HEK293 (cell line): ENCODE measurements around the gene ZFC3H1.

Experiments used
- CTCF ChIA-PET: fragments of 350-600 bp; formaldehyde crosslinking; extraction: SDS; loops from one replicate; lab custom pipeline; 2021; ENCODE audit warnings: antibody characterized with exemption; lab: Yijun Ruan, JAX
- POLR2A ChIA-PET: fragments of 300-600 bp; formaldehyde crosslinking; extraction: SDS; loops from one replicate; lab custom pipeline; 2020; ENCODE audit warnings: antibody characterized with exemption, inconsistent platforms; lab: Yijun Ruan, JAX
- H3K27ac ChIP-seq: fragments of 200-500 bp; sonication (Bioruptor generic); 2 replicates; pipeline ENCODE4 v1.5.1; 2014; ENCODE audit warnings: low read depth, low read length, control low read depth, inconsistent platforms; ENCODE audit errors: extremely low read depth
- H3K36me3 ChIP-seq, 2 experiments: fragments of 200-500 bp in 1 of 2; sonication (Bioruptor generic) in 1 of 2; 1 replicate in 1 of 2; 2 replicates in 1 of 2; pipeline ENCODE4 v1.5.1; 2014 to 2017; ENCODE audit warnings: inconsistent platforms in 2 of 2, low read length in 2 of 2; ENCODE audit not compliant: control insufficient read depth in 2 of 2, insufficient read depth in 1 of 2
- H3K4me1 ChIP-seq: fragments of 200-500 bp; sonication (Bioruptor generic); 2 replicates; pipeline ENCODE4 v1.5.1; 2014; ENCODE audit warnings: mild to moderate bottlenecking, low read length, inconsistent platforms; ENCODE audit not compliant: control insufficient read depth, insufficient read depth
- H3K4me3 ChIP-seq: 2 replicates; pipeline ENCODE4 v1.5.1; 2011; ENCODE audit warnings: low read depth, mild to moderate bottlenecking, control low read depth, low read length, moderate library complexity
- H3K9me3 ChIP-seq: fragments of 200-500 bp; sonication (Bioruptor generic); 2 replicates; pipeline ENCODE4 v1.5.1; 2014; ENCODE audit warnings: low read depth, low read length, inconsistent platforms; ENCODE audit not compliant: control insufficient read depth, insufficient read depth
- GLI2 ChIP-seq: fragments of 450-650 bp; formaldehyde crosslinking; IDR thresholded peaks from 2 replicates; pipeline ENCODE4; 2017; ENCODE audit warnings: missing biosample characterization, missing genetic modification characterization, low read depth, borderline replicate concordance
- HOXA7 ChIP-seq: sonication (generic); formaldehyde crosslinking; IDR thresholded peaks from 2 replicates; pipeline ENCODE4 v1.8.1; 2022; ENCODE audit warnings: missing genetic modification reagents, borderline replicate concordance
- HOXC10 ChIP-seq: sonication (generic); formaldehyde crosslinking; IDR thresholded peaks from 2 replicates; pipeline ENCODE4 v1.8.1; 2023; ENCODE audit warnings: mild to moderate bottlenecking, missing genetic modification reagents
- MEIS1 ChIP-seq: sonication (generic); formaldehyde crosslinking; IDR thresholded peaks from 2 replicates; pipeline ENCODE4 v1.8.1; 2022; ENCODE audit warnings: missing genetic modification reagents, mild to moderate bottlenecking, borderline replicate concordance
- PRDM1 ChIP-seq: fragments of 450-650 bp; formaldehyde crosslinking; IDR thresholded peaks from 2 replicates; pipeline ENCODE4; 2016; ENCODE audit warnings: missing biosample characterization, missing genetic modification characterization
- SETDB1 ChIP-seq: IDR thresholded peaks from one replicate; pipeline ENCODE4 v1.6.1; 2017; ENCODE audit warnings: mild to moderate bottlenecking, low read length, moderate library complexity, mixed read lengths; ENCODE audit not compliant: insufficient read length
- SP7 ChIP-seq: fragments of 450-650 bp; formaldehyde crosslinking; IDR thresholded peaks from 2 replicates; pipeline ENCODE4 v1.5.1; 2016; ENCODE audit warnings: missing biosample characterization, missing genetic modification characterization
- TCF7L2 ChIP-seq: IDR thresholded peaks from 2 replicates; pipeline ENCODE4 v1.6.1; 2011; ENCODE audit warnings: low read depth, mild to moderate bottlenecking, inconsistent platforms, low read length, moderate library complexity, borderline replicate concordance
- TRIM28 ChIP-seq: IDR thresholded peaks from 2 replicates; pipeline ENCODE4 v1.6.1; 2011; ENCODE audit warnings: low read length, control low read depth, borderline replicate concordance
- ZBTB8A ChIP-seq: fragments of 450-650 bp; formaldehyde crosslinking; IDR thresholded peaks from 2 replicates; pipeline ENCODE4 v1.5.1; 2016; ENCODE audit warnings: missing biosample characterization, missing genetic modification characterization
- ZFP3 ChIP-seq: fragments of 450-650 bp; formaldehyde crosslinking; IDR thresholded peaks from 2 replicates; pipeline ENCODE4 v1.5.1; 2016; ENCODE audit warnings: low read depth, missing biosample characterization, missing genetic modification characterization
- ZNF169 ChIP-seq: fragments of 450-650 bp; formaldehyde crosslinking; IDR thresholded peaks from 2 replicates; pipeline ENCODE4 v1.5.1; 2016; ENCODE audit warnings: missing biosample characterization, missing genetic modification characterization
- ZNF2 ChIP-seq: fragments of 450-650 bp; formaldehyde crosslinking; IDR thresholded peaks from 2 replicates; pipeline ENCODE4 v1.5.1; 2016; ENCODE audit warnings: missing biosample characterization, missing genetic modification characterization
- ZNF221 ChIP-seq: fragments of 450-650 bp; formaldehyde crosslinking; IDR thresholded peaks from 2 replicates; pipeline ENCODE4 v1.5.1; 2017; ENCODE audit warnings: missing biosample characterization, missing genetic modification characterization, borderline replicate concordance
- ZNF266 ChIP-seq: fragments of 450-650 bp; formaldehyde crosslinking; IDR thresholded peaks from 2 replicates; pipeline ENCODE4 v1.5.1; 2016; ENCODE audit warnings: missing biosample characterization, missing genetic modification characterization, low read depth
- ZNF514 ChIP-seq: fragments of 450-650 bp; formaldehyde crosslinking; IDR thresholded peaks from 2 replicates; pipeline ENCODE4 v1.5.1; 2016; ENCODE audit warnings: missing biosample characterization, missing genetic modification characterization
- ZNF548 ChIP-seq: fragments of 450-650 bp; formaldehyde crosslinking; IDR thresholded peaks from 2 replicates; pipeline ENCODE4 v1.5.1; 2016; ENCODE audit warnings: missing biosample characterization, missing genetic modification characterization
- ZNF610 ChIP-seq: fragments of 450-650 bp; formaldehyde crosslinking; IDR thresholded peaks from 2 replicates; pipeline ENCODE4 v1.5.1; 2016; ENCODE audit warnings: missing biosample characterization, missing genetic modification characterization, borderline replicate concordance
- ZNF660 ChIP-seq: fragments of 450-650 bp; IDR thresholded peaks from 2 replicates; pipeline ENCODE4 v1.5.1; 2018; ENCODE audit warnings: missing biosample characterization, mild to moderate bottlenecking, missing genetic modification characterization
- ZNF792 ChIP-seq: fragments of 450-650 bp; formaldehyde crosslinking; IDR thresholded peaks from 2 replicates; pipeline ENCODE4 v1.5.1; 2016; ENCODE audit warnings: missing biosample characterization, missing genetic modification characterization
- ZSCAN16 ChIP-seq: fragments of 450-650 bp; formaldehyde crosslinking; IDR thresholded peaks from 2 replicates; pipeline ENCODE4 v1.5.1; 2016; ENCODE audit warnings: missing biosample characterization, missing genetic modification characterization
- ZXDB ChIP-seq: fragments of 450-650 bp; formaldehyde crosslinking; IDR thresholded peaks from 2 replicates; pipeline ENCODE4 v1.5.1; 2016; ENCODE audit warnings: missing biosample characterization, missing genetic modification characterization
- TF ChIP-seq, protein P1 (sequence below): fragments of 450-650 bp; formaldehyde crosslinking; IDR thresholded peaks from 2 replicates; pipeline ENCODE4 v1.5.1; 2017; ENCODE audit warnings: missing biosample characterization, mild to moderate bottlenecking, missing genetic modification characterization, moderate library complexity
- TF ChIP-seq, protein P2 (sequence below): fragments of 450-650 bp; formaldehyde crosslinking; conservative IDR thresholded peaks from 2 replicates; pipeline ENCODE4 v1.5.1; 2016; ENCODE audit warnings: low read depth, missing biosample characterization, missing genetic modification characterization
- TF ChIP-seq, protein P3 (sequence below): fragments of 450-650 bp; formaldehyde crosslinking; IDR thresholded peaks from 2 replicates; pipeline ENCODE4 v1.5.1; 2016; ENCODE audit warnings: missing biosample characterization, missing genetic modification characterization, low read depth

The ZFC3H1 gene

DNA sequence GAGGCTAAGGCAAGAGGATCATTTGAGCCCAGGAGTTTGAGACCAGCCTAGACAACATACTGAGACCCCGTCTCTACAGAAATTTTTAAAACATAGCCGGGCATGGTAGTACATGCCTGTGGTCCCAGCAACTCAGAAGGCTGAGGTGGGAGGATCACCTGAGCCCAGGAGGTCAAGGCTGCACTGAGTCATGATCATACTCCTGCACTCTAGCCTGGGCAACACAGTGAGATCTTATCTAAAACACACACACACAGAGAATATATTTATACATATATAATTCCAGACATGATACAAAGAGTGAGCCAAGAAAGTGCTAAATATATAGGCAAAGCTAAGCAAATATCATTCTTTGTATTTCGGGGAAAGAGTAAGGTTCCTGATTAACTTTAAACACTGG, 9.4 kb downstream of the ZFC3H1 start (continued):
- TF ChIP-seq TCF7L2 (no peak), MEIS1 (CRISPR knock-in tag) (no peak), ZNF514 (tag by site-specific recombination) (no peak), ZXDB (tag by site-specific recombination) (no peak), ZNF266 (tag by site-specific recombination) (no peak), ZNF610 (no peak), ZSCAN16 (tag by site-specific recombination) (no peak)
- TF ChIP-seq, all 188 proteins: peak for 0

DNA sequence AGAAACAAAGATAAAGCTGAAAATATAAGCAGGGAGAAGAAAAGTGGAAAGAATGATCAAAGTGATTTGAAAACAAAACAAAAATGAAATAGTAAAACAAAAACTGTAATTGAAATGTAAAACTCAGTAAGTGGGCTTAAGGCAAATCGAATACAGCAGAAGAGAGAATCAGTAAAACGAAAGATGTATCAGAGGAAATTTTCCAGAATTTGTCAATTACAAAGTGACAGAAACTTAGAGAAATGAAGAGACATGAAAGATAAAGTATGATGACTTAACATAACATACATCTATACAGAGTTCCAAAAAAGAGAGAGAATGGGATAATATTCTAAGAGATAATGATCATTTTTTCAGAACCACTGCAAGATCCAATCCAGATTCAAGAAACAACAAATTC, 10.5 kb downstream of the ZFC3H1 start:
- H3K9me3 ChIP-seq: no peaks in the 10 kb centered on the region
- H3K4me3 ChIP-seq: no peak overlapping the region
- peak; percentile 77 for TF ChIP-seq SETDB1
- TF ChIP-seq PRDM1: no peak
- TF ChIP-seq ZNF610: 0 out of 2 replicates have a peak, but pooled peaks have one; percentile 21
- TF ChIP-seq, all 188 proteins: peak for 2
- CTCF ChIA-PET: interaction anchor here (0.6 to 2.0 kb wide), 2 partner anchors 16 to 236 kb away, joined by 4 read pairs; no protein-coding TSS in a partner anchor
- POLR2A ChIA-PET: interaction anchor here (0.7 kb wide), 1 partner anchor 65 kb away, joined by 4 read pairs; no protein-coding TSS in a partner anchor
- peaks cover 2% of the 10 kb centered on the region; the same call in 1 of the 2 replicates for H3K4me1 ChIP-seq
- no peak overlapping the region for H3K27ac ChIP-seq
- peaks cover 38 to 76% of the 10 kb centered on the region in 2 experiments for H3K36me3 ChIP-seq

DNA sequence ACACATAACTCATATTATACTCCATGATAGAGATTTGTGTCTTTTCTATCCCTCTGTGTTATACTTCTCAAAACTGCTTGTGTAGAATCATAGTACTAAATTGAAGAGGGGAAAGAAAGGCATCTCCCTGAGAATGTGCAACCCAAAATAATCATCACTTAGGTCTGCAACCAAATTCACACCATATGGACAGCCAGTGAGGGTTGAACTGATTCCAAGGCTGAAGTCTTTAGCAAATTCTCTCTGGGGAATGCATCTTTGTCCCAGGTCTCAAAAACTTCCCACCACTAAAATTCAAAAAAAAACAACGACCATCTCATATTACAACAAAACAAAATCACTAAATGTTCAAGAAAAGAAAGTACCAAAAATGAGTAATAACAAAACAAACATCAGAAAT, 11.0 kb downstream of the ZFC3H1 start:
- H3K4me1 ChIP-seq: peaks cover 2% of the 10 kb centered on the region; the same call in 1 of the 2 replicates
- POLR2A ChIA-PET: interaction anchor here (0.7 kb wide), 1 partner anchor 66 kb away, joined by 4 read pairs; no protein-coding TSS in a partner anchor
- H3K36me3 ChIP-seq: peaks cover 33 to 74% of the 10 kb centered on the region in 2 experiments
- no peak overlapping the region for H3K27ac ChIP-seq
- CTCF ChIA-PET: interaction anchor here (0.6 kb wide), 1 partner anchor 235 kb away, joined by 4 read pairs; no protein-coding TSS in a partner anchor
- H3K9me3 ChIP-seq: no peaks in the 10 kb centered on the region
- TF ChIP-seq SP7 (tag by site-specific recombination) (no peak), HOXA7 (CRISPR knock-in tag) (no peak), ZNF660 (tag by site-specific recombination) (no peak)
- H3K4me3 ChIP-seq: no peak overlapping the region

DNA sequence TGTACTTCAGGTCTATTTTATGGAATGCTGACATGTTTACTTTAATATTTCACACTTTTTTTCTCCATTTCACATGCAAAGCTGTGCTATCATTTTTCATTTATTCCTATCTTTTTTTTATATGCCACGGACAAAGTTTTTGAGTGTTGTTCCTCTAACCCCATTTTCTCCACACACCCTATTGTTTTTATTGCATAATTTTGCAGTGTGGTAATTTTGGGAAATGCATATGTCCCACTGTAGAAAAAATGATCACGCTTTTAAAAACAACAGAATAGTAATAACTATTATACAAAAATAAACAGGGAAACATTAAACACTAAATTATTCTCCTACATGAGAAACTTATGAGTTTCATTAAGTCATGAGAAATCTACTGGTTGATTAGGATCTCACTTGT, 14.2 kb downstream of the ZFC3H1 start:
- CTCF ChIA-PET: interaction anchor here (0.6 to 1.6 kb wide), 3 partner anchors 12 to 124 kb away, joined by 3 to 5 read pairs (median 5); no protein-coding TSS in a partner anchor
- TF ChIP-seq TCF7L2: no peak
- TF ChIP-seq ZNF221: no peak
- no peak for TF ChIP-seq ZBTB8A (tag by site-specific recombination)
- TF ChIP-seq, protein P1, sequence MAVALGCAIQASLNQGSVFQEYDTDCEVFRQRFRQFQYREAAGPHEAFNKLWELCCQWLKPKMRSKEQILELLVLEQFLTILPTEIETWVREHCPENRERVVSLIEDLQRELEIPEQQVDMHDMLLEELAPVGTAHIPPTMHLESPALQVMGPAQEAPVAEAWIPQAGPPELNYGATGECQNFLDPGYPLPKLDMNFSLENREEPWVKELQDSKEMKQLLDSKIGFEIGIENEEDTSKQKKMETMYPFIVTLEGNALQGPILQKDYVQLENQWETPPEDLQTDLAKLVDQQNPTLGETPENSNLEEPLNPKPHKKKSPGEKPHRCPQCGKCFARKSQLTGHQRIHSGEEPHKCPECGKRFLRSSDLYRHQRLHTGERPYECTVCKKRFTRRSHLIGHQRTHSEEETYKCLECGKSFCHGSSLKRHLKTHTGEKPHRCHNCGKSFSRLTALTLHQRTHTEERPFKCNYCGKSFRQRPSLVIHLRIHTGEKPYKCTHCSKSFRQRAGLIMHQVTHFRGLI (tag by site-specific recombination): no peak
- TF ChIP-seq GLI2 (tag by site-specific recombination): no peak
- TF ChIP-seq, protein P2, sequence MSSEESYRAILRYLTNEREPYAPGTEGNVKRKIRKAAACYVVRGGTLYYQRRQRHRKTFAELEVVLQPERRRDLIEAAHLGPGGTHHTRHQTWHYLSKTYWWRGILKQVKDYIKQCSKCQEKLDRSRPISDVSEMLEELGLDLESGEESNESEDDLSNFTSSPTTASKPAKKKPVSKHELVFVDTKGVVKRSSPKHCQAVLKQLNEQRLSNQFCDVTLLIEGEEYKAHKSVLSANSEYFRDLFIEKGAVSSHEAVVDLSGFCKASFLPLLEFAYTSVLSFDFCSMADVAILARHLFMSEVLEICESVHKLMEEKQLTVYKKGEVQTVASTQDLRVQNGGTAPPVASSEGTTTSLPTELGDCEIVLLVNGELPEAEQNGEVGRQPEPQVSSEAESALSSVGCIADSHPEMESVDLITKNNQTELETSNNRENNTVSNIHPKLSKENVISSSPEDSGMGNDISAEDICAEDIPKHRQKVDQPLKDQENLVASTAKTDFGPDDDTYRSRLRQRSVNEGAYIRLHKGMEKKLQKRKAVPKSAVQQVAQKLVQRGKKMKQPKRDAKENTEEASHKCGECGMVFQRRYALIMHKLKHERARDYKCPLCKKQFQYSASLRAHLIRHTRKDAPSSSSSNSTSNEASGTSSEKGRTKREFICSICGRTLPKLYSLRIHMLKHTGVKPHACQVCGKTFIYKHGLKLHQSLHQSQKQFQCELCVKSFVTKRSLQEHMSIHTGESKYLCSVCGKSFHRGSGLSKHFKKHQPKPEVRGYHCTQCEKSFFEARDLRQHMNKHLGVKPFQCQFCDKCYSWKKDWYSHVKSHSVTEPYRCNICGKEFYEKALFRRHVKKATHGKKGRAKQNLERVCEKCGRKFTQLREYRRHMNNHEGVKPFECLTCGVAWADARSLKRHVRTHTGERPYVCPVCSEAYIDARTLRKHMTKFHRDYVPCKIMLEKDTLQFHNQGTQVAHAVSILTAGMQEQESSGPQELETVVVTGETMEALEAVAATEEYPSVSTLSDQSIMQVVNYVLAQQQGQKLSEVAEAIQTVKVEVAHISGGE (tag by site-specific recombination): no peak
- no peak for TF ChIP-seq TRIM28
- TF ChIP-seq ZNF548 (tag by site-specific recombination): no peak
- TF ChIP-seq ZNF169: no peak
- no peak for TF ChIP-seq HOXC10
- no peak for TF ChIP-seq ZNF2 (tag by site-specific recombination)
- TF ChIP-seq, protein P3, sequence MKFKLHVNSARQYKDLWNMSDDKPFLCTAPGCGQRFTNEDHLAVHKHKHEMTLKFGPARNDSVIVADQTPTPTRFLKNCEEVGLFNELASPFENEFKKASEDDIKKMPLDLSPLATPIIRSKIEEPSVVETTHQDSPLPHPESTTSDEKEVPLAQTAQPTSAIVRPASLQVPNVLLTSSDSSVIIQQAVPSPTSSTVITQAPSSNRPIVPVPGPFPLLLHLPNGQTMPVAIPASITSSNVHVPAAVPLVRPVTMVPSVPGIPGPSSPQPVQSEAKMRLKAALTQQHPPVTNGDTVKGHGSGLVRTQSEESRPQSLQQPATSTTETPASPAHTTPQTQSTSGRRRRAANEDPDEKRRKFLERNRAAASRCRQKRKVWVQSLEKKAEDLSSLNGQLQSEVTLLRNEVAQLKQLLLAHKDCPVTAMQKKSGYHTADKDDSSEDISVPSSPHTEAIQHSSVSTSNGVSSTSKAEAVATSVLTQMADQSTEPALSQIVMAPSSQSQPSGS: no peak
- no peak for TF ChIP-seq ZNF792 (tag by site-specific recombination)
- no peak for TF ChIP-seq ZFP3 (tag by site-specific recombination)

More for the DNA sequence above, 14.2 kb downstream of the ZFC3H1 start:
- Histone ChIP-seq H3K4me1 (no peaks in the 10 kb centered on the region), H3K9me3 (no peaks in the 10 kb centered on the region), H3K36me3 (peaks cover 40 to 77% of the 10 kb centered on the region in 2 experiments), H3K27ac (no peak overlapping the region), H3K4me3 (no peak overlapping the region)
- POLR2A ChIA-PET: no interaction called here
